ENCODE data around the gene RC3H1.

- no peak for TF ChIP-seq CTCF (IDR thresholded peaks at IDR 0.05; ENCODE audit: low read length)
- no peak for TF ChIP-seq EZH2 (optimal IDR thresholded peaks at IDR 0.05; ENCODE audit: low read depth, low read length)
- no peak for TF ChIP-seq EZH2phosphoT487 (IDR thresholded peaks at IDR 0.05; ENCODE audit: low read length)
Measured at GRCh38 chr1:174007851-174008250, 14.3 kb downstream of the RC3H1 start.

All from MM.1S (cell line).